Gastroesophageal sphincter (tissue), 4 donors: ENCODE results near the gene LRBA. TPM values are rescaled to one million over a fixed set of nuclear protein-coding genes. Genes with fewer than 3 reads are reported as not detected.
"Not testable (repeated sequence)": the region's sequence is repeated elsewhere in the genome, so short reads cannot be mapped to it uniquely, and the experiment has no call there.

ENCODE experiments used
- ATAC-seq: fragments of 150-250 bp; one replicate; pipeline ENCODE4 v1.9.1; 2016; ENCODE audit warnings: mild to moderate bottlenecking, moderate library complexity
- H3K27ac ChIP-seq, 4 donors: fragments of 200-600 bp; sonication (generic) in 3 of 4; 1 replicate in 3 of 4; 2 replicates in 1 of 4; pipeline ENCODE4 v1.5.1; 2016 to 2019
- H3K27me3 ChIP-seq: fragments of 200-600 bp; sonication (generic); one replicate; pipeline ENCODE4 v1.5.1; 2019
- H3K36me3 ChIP-seq, 2 donors: fragments of 200-600 bp; sonication (generic); one replicate each; pipeline ENCODE4 v1.5.1; 2019; ENCODE audit warnings: control low read depth in 1 of 2
- H3K4me1 ChIP-seq, 3 donors: fragments of 200-600 bp; sonication (generic); 1 replicate in 2 of 3; 2 replicates in 1 of 3; pipeline ENCODE4 v1.5.1; 2016 to 2019; ENCODE audit warnings: control low read depth in 2 of 3
- H3K4me3 ChIP-seq, 2 donors: fragments of 200-600 bp; sonication (generic); one replicate each; pipeline ENCODE4 v1.5.1; 2019; ENCODE audit warnings: mild to moderate bottlenecking in 1 of 2, moderate library complexity in 1 of 2
- H3K9me3 ChIP-seq, 3 donors: fragments of 200-600 bp; sonication (generic); one replicate each; pipeline ENCODE4 v1.5.1; 2017 to 2019; ENCODE audit warnings: control low read depth in 2 of 3
- EP300 ChIP-seq: sonication (generic); formaldehyde crosslinking; IDR thresholded peaks from one replicate; pipeline ENCODE4 v1.6.1; 2017; ENCODE audit warnings: antibody characterized with exemption, mild to moderate bottlenecking
- POLR2A ChIP-seq, 2 donors: fragments of 450-650 bp; IDR thresholded peaks; one replicate each; pipeline ENCODE4 v1.6.1; 2017; ENCODE audit warnings: antibody characterized with exemption in 2 of 2, mild to moderate bottlenecking in 2 of 2, moderate library complexity in 1 of 2
- POLR2AphosphoS5 ChIP-seq: sonication (generic); formaldehyde crosslinking; IDR thresholded peaks from one replicate; pipeline ENCODE4 v1.6.1; 2017; ENCODE audit warnings: antibody characterized with exemption
- WGBS, 2 donors: methylation state at CpG; one replicate each; pipeline ENCODE4 v1.1.5; 2018; ENCODE audit warnings: low coverage in 1 of 2; 5-methylcytosine and 5-hydroxymethylcytosine counted together
- total RNA-seq, 4 donors: library from RNA; depleted of rRNA; stranded (reverse); fragments of >200 nt; gene quantifications; one replicate each; pipeline ENCODE4 v1.1.0, GENCODE V29; 2016
- TF ChIP-seq, protein P1 (sequence below), 4 experiments: fragments of 200-600 bp in 2 of 4; fragments of 450-650 bp in 2 of 4; sonication (generic) in 1 of 4; IDR thresholded peaks; one replicate each; pipeline ENCODE4 v1.5.1; 2017 to 2019; ENCODE audit warnings: antibody characterized with exemption in 4 of 4, mild to moderate bottlenecking in 2 of 4, moderate library complexity in 2 of 4

LRBA gene, protein sequence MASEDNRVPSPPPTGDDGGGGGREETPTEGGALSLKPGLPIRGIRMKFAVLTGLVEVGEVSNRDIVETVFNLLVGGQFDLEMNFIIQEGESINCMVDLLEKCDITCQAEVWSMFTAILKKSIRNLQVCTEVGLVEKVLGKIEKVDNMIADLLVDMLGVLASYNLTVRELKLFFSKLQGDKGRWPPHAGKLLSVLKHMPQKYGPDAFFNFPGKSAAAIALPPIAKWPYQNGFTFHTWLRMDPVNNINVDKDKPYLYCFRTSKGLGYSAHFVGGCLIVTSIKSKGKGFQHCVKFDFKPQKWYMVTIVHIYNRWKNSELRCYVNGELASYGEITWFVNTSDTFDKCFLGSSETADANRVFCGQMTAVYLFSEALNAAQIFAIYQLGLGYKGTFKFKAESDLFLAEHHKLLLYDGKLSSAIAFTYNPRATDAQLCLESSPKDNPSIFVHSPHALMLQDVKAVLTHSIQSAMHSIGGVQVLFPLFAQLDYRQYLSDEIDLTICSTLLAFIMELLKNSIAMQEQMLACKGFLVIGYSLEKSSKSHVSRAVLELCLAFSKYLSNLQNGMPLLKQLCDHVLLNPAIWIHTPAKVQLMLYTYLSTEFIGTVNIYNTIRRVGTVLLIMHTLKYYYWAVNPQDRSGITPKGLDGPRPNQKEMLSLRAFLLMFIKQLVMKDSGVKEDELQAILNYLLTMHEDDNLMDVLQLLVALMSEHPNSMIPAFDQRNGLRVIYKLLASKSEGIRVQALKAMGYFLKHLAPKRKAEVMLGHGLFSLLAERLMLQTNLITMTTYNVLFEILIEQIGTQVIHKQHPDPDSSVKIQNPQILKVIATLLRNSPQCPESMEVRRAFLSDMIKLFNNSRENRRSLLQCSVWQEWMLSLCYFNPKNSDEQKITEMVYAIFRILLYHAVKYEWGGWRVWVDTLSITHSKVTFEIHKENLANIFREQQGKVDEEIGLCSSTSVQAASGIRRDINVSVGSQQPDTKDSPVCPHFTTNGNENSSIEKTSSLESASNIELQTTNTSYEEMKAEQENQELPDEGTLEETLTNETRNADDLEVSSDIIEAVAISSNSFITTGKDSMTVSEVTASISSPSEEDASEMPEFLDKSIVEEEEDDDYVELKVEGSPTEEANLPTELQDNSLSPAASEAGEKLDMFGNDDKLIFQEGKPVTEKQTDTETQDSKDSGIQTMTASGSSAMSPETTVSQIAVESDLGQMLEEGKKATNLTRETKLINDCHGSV (N-terminal part only)
- total RNA-seq = 10 to 100 TPM; 18.4 to 35.0 (median 23.2) TPM

DNA sequence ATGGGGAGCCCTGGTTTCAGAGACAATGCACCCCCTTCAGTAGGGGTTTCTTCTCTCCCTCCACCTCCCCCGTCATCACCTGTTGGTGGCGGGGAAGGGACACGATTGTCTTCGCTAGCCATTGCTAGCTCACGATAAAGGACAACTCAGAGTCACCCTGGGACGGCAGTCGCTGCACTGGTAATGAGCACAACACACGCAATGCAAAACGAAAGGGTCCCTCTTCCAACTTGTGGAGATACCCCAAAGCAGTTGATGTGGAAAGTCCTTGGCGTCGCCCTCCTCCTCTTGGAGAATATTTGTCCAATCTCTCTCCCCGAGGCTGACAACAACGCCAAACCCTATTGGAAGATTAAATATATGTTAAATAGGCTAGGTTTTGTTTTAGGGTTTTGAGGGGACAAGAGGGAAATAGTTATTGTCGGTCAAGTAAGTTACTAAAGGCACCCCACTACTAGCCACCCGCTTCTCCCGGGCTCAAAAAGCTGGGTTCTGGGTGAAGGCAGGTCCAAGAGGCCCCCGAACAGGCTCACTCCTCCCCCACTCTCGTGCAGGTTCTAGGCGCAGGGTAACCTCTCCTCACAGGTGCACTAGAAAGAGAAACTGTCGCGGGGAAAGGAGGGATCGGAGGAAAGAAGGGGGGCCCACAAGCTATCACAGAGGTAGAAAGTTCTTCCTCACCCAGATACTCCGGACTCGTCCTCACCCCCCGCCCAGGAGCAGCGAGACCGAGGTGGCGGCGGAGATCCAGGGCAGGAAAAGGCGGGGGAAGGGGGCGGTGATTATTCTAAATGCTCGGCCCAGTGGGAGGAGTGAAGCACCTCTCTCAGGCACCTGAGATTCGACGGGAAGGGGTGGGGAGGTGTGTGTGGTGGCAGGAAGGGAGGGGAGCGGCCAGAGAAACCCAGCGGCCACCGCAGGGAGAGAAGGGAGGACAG is at the start of gene LRBA:
Gene LRBA, minus strand, starts transcription at position 764 of the 938 bp plus-strand sequence. Its CDS starts 642 bp downstream, at position 122.
- H3K36me3 ChIP-seq = peaks cover 0 to 5% of the 10 kb centered on the region in 2 donors
- no peaks in the 10 kb centered on the region for H3K9me3 ChIP-seq
- H3K4me1 ChIP-seq = peaks cover 0 to 29% (median 0%) of the 10 kb centered on the region in 3 donors
- peak within 1 kb of the TSS; percentile 60 to 89 (median 88) for H3K27ac ChIP-seq
- no peaks in the 10 kb centered on the region for H3K27me3 ChIP-seq
- TF ChIP-seq POLR2A (IDR thresholded peaks at IDR 0.05) (no peak), EP300 (no peak), POLR2AphosphoS5 (no peak)
- TF ChIP-seq, protein P1, sequence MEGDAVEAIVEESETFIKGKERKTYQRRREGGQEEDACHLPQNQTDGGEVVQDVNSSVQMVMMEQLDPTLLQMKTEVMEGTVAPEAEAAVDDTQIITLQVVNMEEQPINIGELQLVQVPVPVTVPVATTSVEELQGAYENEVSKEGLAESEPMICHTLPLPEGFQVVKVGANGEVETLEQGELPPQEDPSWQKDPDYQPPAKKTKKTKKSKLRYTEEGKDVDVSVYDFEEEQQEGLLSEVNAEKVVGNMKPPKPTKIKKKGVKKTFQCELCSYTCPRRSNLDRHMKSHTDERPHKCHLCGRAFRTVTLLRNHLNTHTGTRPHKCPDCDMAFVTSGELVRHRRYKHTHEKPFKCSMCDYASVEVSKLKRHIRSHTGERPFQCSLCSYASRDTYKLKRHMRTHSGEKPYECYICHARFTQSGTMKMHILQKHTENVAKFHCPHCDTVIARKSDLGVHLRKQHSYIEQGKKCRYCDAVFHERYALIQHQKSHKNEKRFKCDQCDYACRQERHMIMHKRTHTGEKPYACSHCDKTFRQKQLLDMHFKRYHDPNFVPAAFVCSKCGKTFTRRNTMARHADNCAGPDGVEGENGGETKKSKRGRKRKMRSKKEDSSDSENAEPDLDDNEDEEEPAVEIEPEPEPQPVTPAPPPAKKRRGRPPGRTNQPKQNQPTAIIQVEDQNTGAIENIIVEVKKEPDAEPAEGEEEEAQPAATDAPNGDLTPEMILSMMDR (IDR thresholded peaks at IDR 0.05) = no peak
- peak within 1 kb of the TSS; percentile 89 to 94 for H3K4me3 ChIP-seq
- ATAC-seq = peak; percentile 60
- 0 to 1% methylated on average over 16 to 18 of the region's 37 CpGs for WGBS, 2 donors

DNA sequence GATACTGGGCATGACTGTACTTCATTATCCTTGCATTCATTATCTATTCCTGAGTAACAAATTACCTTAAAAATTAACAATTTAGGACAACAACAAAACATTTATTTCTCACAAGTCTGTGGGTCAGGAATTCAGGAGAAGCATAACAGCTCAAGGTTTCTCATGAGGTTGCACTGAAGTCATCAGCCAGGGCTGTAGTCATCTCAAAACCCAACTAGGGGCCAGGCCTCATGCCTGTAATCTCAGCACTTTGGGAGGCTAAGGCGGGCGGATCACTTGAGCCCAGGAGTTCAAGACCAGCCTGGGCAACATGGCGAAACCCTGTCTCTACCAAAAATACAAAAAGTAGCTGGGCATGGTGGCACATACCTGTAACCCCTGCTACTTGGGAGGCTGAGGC is 48.1 kb upstream of the LRBA start:
- not testable (repeated sequence) for H3K27me3 ChIP-seq, H3K9me3 ChIP-seq, ATAC-seq, H3K4me3 ChIP-seq, H3K36me3 ChIP-seq, H3K4me1 ChIP-seq, H3K27ac ChIP-seq
- WGBS, 2 donors = 100% methylated on average over 2 of the region's 3 CpGs; no CpG with 5 or more reads in 1 of the 2 donors

DNA sequence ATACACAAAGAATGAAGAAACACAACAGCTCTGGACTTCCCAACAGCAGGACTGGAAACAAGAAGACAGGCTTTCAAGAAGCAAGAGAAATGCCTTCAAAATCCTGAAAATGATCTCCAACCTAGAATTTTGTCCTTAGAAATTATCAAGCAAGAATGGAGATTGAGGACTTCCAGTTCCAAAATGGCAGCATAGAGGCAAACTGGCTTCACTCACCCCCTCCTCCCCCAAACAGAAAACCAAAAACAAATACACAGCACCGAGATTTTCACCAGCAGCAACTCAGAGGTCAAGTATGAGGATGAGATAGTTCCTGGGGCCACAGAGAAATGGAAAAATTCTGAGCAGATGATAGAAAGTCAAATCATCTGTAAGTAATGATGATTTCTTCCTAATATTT is 40.5 kb upstream of the LRBA start:
- Histone ChIP-seq H3K36me3 (no peaks in the 10 kb centered on the region), H3K4me3 (no peak overlapping the region), H3K27ac (no peak overlapping the region), H3K27me3 (no peaks in the 10 kb centered on the region), H3K4me1 (no peaks in the 10 kb centered on the region), H3K9me3 (no peaks in the 10 kb centered on the region)
- no peak for ATAC-seq
- WGBS, 2 donors = 40 to 42% methylated on average over 1 of the region's 1 CpG
- TF ChIP-seq EP300 = no peak
- TF ChIP-seq, protein P1 (IDR thresholded peaks at IDR 0.05) = no peak
- no peak for TF ChIP-seq POLR2A (IDR thresholded peaks at IDR 0.05)
- no peak for TF ChIP-seq POLR2AphosphoS5

DNA sequence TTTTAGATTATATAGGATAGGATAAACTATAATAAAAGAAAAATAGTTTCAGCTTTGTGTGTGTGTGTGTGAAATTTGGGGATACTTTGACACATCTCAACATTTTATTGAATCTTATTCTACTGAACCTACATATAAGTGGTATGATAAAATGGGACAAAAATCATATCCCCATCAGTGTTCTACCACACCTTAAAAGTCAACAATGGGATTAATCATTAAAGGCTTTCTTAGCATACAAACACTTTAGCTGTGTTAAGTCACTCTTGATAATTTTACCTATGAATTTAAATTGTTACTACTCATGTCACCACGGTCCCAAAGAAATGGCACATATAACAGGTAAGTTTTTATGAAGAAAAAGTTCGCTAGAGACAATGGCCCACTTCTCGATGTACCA is 37.7 kb upstream of the LRBA start:
- Histone ChIP-seq H3K9me3 (no peaks in the 10 kb centered on the region), H3K27ac (no peak overlapping the region), H3K4me3 (no peak overlapping the region), H3K36me3 (no peaks in the 10 kb centered on the region), H3K4me1 (no peaks in the 10 kb centered on the region), H3K27me3 (no peaks in the 10 kb centered on the region)
- no peak for ATAC-seq
- 85 to 92% methylated on average over 2 to 3 of the region's 3 CpGs for WGBS, 2 donors
- TF ChIP-seq EP300 (no peak), POLR2A (IDR thresholded peaks at IDR 0.05) (no peak), POLR2AphosphoS5 (no peak)
- TF ChIP-seq, protein P1 (IDR thresholded peaks at IDR 0.05) = no peak
